Activated T-cell treated with anti-CD3 and anti-CD28 coated beads, Interleukin-2, amount 50 U/mL, for 1 hour (primary cell): Measurements from ENCODE around the gene SLC6A12.

Experiments
- DNase-seq: peaks from one replicate; pipeline ENCODE4 v3.0.0-alpha.2; 2020

Gene SLC6A12

DNA sequence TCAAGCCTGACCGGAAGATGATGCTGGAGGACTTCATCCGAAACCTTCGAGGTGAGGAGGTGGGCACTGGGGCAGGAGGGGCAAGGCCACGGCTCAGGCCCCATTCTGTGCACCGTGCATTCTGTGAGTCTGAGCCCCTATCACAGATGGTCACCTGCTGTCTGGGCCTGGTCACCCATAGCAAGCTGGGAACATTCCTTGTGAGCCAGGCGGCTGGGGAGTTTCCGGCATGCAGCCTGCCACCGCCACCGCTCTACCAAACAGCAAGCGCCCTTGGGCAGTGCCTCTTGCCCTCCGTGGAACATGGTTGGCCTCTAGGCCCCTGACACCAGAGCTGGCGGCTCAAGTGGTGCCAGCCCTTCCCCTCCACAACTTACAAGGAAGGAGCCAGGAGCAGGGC lies 56.3 kb downstream of the SLC6A12 start:
- no peak for DNase-seq

DNA sequence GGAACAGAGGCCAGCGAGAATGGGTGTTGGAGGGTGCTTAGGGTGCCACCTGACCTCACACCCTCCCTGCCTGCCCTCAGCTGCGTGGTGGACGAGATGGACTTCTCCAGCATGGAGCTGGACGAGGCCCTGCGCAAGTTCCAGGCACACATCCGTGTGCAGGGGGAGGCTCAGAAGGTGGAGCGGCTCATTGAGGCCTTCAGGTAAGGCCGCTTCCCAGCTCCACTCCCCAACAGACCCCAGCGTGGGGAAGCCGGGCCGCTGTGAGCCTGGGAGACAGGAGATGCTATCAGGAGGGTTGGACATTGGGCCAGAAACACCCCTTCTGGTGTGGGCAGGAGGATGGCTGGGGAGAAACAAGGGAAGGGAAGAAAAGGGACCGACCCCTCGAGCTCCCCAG lies 57.0 kb downstream of the SLC6A12 start:
- DNase-seq = no peak

DNA sequence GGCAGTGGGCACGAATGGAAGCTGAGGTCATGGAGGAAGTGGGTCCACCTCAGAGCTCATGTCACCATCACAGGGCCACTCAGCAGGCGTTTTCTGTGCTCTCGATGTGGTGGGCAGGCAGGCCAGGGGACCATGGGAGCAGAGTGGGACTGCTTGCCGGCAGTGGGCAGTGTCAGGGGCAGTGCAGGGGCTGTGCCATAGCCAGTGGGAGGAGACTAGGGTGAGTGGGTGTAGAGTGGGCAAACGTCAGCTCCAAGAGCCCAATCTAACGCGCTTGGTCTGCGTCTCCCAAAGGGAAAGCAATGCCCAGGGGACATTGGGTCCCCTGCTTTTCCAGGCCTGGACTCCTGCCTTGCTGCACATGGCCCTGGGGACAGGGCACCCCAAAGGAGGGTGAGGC lies 58.3 kb downstream of the SLC6A12 start:
- no peak for DNase-seq

DNA sequence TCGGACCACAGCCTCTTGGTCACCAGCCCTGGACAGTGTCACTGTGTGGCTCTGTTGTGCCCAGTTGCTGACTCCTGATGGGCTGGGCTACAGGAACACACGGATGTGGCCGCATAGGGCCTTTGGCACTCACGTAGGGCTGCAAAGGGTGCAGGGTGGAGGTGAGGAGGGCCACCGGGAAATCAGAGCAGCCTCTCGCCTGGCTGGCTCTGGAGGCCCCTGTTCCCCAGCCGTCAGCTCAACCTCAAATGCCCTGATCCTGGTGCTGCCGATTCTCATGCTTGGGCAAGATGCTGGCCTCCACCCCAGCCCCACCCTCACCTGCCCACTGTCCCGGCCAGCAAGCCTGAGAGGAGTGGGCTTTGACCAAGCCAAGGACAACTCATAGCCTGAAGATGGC lies 59.0 kb downstream of the SLC6A12 start:
- no peak for DNase-seq

DNA sequence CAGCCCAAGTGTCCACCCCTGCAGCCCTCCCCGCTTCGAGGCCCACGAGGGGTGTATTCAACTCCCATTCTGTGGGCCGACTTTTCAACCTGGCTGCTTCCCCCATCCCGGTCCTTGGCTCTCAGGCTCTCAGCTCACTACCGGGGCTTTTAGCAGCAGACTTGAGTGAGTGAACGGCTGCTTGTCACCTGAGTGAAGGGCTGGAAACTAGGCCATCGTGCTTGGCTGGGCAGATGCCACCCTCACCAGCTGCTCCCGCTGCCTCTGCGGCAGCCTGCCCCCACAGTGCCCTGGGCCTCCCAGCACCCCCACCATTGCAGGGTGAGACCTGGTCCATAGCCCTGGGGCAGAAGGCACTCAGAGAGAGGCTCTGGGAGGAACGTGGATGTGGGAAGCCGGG lies 59.9 kb downstream of the SLC6A12 start:
- no peak for DNase-seq

DNA sequence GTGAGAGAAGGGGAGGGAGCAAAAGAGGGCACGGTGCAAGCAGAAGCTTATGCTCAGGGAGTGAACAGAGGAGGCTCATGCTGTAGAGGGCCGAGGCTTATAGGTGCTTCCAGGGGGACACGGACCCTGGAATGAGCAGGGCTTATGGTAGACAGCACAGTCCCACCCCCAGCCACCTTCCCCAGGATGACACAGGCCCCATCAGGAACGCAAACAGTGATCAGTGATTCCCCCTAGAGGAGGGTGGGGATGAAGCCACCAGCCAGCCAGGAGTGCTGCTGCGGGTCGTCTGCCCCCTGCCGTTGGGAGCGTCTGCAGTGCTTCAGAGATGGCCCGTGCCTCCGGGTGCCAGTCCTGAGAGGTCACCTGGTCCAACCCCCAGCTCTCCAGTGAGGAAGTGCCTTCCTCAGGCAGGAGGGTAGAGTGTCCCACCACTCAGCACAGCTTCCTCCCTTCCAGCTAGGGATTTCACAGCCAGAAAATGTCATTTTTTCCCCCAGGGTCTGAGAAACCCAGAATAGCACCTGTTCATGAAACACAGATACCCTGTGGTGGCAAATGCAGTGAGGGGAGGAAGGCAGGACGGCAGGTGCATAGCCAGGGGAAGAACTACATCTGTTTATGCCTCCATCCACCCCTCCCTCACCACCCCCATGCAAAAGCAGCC lies 60.7 kb downstream of the SLC6A12 start:
- DNase-seq = peak; percentile 51

DNA sequence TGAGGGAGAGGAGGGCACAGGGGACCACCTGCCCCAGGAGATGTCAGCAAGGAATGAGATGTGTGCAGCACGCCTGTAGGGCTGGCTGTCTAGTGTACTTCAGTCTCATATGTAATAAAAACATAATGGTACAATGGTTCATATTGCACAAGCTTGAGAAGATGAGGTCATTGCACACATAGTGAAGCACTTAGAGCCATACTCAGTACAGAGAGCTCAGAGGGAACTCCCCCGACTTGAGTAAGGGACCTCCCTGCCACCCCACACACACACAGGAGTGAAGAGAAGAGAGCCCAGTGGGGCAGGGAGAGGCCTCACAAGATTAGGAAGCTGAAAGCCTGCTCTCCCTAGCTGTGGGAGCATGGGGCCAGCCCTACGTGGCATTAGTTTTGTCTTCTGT lies 61.5 kb downstream of the SLC6A12 start:
- DNase-seq = no peak

DNA sequence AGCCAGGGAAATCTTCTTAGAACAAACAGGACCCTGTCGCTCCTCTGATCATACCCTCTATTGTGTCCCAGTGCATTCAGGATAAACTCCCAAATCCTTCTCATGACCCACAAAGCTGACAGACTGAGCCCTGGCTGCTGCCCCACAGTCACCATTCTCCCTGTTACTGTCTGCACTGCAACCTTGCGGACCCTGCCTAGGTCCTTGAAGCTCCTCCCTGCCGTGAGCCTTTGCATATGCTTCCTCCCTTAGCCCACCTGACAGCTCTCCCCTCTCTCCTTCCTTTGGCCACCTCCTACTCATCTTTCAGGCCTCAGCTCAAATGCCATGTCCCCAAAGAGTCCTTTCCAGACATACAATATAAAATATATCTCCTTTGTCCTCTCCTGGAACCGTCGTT lies 62.4 kb downstream of the SLC6A12 start:
- no peak for DNase-seq

DNA sequence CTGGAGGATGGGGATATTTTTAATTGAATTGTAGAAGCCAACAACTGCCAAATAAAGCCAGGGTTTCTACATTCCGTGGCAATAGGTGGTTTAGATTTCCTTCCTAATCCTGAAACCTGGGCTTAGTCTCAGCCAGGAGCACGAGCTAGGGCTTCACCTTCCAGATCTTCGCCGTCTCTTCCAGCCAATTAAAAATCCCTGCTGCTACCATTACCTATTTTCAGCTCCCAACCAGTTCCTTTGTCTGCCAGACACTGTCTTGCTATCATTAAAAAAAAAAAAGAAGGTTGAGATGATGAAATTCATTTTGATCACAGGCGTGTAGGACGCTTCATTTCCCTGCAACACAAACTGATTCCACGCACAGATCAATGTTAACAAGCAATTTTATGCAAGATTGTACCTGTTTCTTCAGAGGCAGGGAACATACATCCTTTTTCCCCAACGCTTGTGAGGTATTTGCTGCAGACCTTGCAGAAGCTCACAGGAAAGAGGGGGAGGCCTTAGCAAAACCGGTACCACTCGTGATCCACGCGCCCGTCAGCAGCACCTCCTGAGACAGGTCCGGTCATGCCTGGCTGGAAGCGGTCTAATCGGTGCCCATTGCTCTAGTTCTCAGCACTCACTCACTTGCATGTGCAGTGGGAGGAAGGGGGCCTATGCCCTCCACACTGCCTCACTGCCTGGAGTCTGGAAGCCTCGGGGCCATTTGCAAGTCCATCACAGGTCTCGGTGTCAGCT lies 65.1 kb downstream of the SLC6A12 start:
- no peak for DNase-seq

DNA sequence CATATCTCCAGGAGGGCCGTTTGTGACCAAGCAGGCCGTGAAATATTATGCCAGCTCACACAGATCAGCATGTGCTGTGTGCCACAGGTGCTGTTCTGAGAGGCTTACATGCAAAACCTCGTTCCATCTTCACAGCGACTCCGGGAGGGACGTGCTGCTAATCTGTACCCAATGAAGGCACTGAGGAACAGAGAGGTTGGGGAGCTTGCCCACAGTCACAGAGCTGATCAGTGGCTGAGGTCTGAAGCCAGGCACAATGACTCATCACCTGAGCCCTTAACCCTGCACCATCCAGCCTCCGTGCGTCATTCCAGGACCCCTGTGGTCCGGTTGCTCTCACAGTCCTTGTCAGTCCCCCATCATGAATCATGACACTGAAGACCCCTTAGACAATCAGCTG lies 66.7 kb downstream of the SLC6A12 start:
- DNase-seq = no peak

DNA sequence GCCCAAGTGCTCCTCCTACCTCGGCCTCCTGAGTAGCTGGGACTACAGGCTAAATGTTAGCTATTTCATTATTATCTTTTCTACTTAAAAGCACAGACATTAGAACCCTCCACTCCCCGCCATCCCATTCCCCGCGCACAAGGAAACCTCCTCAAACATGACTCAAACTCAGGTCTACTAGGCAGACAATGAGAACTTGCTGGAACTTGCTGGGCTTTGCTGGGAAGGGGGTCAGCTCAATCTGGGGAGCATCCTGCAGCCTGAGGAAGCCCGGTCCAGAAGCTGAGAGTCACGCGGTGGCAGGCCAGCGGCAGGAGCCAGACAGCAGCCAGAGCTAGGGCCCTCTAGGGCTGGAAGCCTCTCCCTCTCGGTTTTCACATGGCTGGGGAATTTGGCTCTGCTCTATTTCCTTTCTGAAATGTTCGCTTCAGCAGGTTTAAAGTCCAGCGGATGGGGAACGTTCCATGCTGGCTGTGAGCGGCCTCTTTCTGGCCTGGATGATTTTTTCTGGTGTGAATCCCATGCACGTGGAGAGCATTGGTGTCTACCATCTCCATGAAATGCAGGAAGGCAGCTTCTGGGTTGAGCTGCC lies 68.5 kb downstream of the SLC6A12 start:
- no peak for DNase-seq

DNA sequence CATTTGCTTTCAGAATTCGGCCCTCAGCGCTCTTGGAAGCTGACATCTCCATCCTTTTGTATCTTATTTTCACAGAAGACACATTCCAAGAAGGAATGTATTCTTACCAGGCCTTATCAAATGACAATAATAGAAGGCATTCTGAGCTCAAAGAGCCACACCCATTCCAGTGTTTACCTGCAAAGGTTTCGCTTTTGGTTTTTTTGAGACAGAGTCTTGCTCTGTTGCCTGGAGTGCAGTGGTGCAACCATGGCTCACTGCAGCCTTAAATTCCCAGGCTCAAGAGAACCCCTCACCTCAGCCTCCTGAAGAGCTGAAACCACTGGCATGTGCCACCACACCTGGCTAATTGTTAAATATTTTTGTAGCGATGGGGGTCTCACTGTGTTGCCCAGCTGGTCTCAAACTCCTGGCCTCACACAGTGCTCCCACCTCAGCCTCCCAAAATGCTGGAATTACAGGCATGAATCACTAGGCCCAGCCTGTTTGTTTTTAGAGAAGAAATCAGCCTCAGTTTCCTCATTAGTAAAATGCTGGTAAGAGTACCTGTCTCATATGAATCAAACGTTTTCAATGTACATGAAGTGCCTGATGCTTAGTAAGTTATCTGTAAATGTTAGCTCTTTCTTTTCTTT lies 69.2 kb downstream of the SLC6A12 start:
- DNase-seq = no peak

DNA sequence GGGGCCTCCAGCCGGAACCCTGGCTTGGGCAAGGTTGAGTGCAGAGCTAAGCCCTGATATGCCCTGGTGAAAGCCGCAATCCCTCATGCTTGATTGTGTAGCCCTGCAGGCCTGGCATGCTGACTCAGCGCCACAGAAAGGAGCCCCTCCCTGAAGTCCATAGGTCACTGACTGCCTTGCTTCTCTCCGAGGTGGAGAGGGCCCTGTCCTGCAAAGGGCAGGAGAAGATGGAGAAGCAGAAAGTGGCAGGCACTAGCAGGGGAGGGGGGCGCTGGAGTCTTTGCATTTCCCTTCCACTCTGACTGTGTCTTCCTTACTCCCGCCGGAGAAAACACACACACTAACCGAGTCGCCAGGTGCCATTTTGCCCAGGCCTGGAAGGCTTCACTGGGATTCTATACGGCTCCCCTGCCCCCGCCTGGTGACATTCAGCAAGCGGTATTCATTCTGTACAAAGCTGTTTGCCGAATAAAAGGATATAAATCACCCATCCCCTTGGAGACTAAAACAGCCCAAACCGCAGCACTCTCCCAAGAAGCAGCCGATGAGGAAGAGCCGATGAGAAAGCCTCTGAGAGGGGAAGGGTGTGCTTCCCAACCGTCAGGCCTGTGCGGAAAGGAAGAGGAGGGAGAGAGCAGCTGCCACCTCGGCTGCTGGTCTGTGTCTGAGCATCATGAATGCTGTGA lies 69.8 kb downstream of the SLC6A12 start:
- no peak for DNase-seq

DNA sequence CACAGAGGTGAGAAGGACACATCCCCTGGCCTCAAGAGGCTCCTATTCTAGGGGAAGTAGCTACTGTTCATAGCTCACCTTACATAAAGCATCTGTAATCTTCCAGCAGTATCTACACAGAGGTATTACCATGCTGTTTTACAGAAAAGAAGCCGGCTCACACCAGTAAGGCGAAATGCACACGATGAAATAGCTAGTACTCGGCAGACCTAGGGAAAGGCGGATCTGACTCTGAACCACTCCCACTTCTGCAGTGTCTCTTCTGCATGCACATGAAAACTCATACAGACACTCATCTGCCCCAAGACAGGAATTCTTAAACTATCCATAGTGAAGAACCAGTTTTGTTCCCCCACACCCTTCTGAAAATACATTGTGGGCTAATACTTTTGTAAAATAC lies 73.8 kb downstream of the SLC6A12 start:
- no peak for DNase-seq
